ENCODE results near the gene SNX10.

Gene SNX10

DNA sequence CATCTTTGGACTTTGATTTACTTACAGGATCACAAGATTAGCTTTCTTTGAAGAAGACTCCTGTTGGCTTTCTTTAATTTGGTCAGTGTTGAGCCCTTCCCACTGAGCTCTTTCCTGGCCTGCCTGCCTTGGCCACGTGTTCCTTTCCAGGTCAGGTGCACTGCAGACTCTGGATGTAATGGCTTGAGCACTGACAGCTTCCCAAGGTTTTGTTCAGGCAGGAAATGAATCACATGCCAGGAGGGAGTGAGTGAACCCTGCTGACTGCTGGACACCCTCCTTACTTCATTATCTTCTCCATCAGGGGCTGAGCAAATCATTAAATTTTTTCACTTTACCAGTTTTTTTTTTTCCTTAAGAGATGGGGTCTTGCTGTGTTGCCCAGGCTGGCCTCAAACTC lies 29.8 kb downstream of the SNX10 start:
- no peak for DNase-seq (ENCODE audit: low read depth)
- H3K4me3 ChIP-seq (replicated peaks; ENCODE audit: low read depth, low read length), result no peak overlapping the region
- TF ChIP-seq CTCF (IDR thresholded peaks at IDR 0.05; ENCODE audit: low read length, missing control alignments), result no peak

DNA sequence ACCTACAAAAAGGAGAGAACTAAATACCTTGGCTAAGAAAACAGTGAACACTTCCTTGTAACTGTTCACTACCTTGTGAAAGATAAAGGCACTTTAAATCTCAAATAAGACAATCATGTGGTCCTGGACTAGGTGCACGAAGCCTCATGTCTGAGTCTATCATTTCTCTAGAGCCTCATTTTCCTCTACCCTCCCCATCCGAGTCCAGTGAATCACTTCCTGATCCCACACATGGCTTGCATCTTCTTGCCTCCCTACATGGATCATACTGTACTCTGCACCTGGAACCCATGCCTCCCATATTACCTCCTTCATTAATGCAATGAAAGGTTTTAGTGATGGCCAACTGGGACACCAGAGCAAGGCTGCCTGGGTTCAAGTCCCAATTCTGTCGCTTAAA lies 34.5 kb downstream of the SNX10 start:
- H3K4me3 ChIP-seq (replicated peaks; ENCODE audit: low read depth, low read length), result no peak overlapping the region
- DNase-seq (ENCODE audit: low read depth), result no peak
- TF ChIP-seq CTCF (IDR thresholded peaks at IDR 0.05; ENCODE audit: low read length, missing control alignments), result no peak

- DNase-seq (ENCODE audit: low read depth), result no peak
- no peak for TF ChIP-seq CTCF (IDR thresholded peaks at IDR 0.05; ENCODE audit: low read length, missing control alignments)
- H3K4me3 ChIP-seq (replicated peaks; ENCODE audit: low read depth, low read length), result no peak overlapping the region
Measured at GRCh38 chr7:26328498-26329390, 37.1 kb downstream of the SNX10 start.

GRCh38 chr7:26329520-26330255 lies 38.0 kb downstream of the SNX10 start:
- no peak for TF ChIP-seq CTCF (IDR thresholded peaks at IDR 0.05; ENCODE audit: low read length, missing control alignments)
- no peak for DNase-seq (ENCODE audit: low read depth)
- H3K4me3 ChIP-seq (replicated peaks; ENCODE audit: low read depth, low read length), result no peak overlapping the region

GRCh38 chr7:26331113-26331512 lies 39.5 kb downstream of the SNX10 start:
- no peak for TF ChIP-seq CTCF (IDR thresholded peaks at IDR 0.05; ENCODE audit: low read length, missing control alignments)
- no peak overlapping the region for H3K4me3 ChIP-seq (replicated peaks; ENCODE audit: low read depth, low read length)

DNA sequence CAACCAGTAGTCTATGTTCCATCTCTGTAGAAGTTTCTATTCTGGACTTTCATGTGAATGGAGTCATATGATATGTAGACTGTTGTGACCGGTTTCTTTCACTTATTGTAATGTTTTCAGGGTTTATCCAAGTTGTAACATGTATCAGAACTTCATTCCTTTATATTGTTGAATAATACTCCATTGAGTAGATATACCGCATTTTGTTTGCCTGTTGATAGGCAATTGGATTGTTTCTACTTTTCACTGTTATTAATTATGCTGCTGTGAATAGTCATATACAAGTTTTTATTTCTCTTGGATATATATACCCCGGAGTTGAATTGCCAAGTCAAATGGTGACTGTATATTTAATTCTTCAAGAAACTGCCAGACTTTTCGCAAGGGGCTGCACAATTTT lies 40.1 kb downstream of the SNX10 start:
- no peak for TF ChIP-seq CTCF (IDR thresholded peaks at IDR 0.05; ENCODE audit: low read length, missing control alignments)
- H3K4me3 ChIP-seq (replicated peaks; ENCODE audit: low read depth, low read length), result no peak overlapping the region
- DNase-seq (ENCODE audit: low read depth), result no peak

More at GRCh38 chr7:26331113-26331512, 39.5 kb downstream of the SNX10 start:
- DNase-seq (ENCODE audit: low read depth), result no peak

All from fibroblast of pulmonary artery (primary cell).